ENCODE results near the gene SRP72. TPM values are rescaled to one million over a fixed set of nuclear protein-coding genes. Genes with fewer than 3 reads are reported as not detected.

The SRP72 gene, protein sequence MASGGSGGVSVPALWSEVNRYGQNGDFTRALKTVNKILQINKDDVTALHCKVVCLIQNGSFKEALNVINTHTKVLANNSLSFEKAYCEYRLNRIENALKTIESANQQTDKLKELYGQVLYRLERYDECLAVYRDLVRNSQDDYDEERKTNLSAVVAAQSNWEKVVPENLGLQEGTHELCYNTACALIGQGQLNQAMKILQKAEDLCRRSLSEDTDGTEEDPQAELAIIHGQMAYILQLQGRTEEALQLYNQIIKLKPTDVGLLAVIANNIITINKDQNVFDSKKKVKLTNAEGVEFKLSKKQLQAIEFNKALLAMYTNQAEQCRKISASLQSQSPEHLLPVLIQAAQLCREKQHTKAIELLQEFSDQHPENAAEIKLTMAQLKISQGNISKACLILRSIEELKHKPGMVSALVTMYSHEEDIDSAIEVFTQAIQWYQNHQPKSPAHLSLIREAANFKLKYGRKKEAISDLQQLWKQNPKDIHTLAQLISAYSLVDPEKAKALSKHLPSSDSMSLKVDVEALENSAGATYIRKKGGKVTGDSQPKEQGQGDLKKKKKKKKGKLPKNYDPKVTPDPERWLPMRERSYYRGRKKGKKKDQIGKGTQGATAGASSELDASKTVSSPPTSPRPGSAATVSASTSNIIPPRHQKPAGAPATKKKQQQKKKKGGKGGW
- 71.7 and 110 TPM in 2 replicates for total RNA-seq

GRCh38 chr4:56467284-56468096 is at the start of gene SRP72:
TSS of gene SRP72 (plus strand) at chr4:56467617. CDS start at chr4:56467636, 19 bp downstream.

DNA sequence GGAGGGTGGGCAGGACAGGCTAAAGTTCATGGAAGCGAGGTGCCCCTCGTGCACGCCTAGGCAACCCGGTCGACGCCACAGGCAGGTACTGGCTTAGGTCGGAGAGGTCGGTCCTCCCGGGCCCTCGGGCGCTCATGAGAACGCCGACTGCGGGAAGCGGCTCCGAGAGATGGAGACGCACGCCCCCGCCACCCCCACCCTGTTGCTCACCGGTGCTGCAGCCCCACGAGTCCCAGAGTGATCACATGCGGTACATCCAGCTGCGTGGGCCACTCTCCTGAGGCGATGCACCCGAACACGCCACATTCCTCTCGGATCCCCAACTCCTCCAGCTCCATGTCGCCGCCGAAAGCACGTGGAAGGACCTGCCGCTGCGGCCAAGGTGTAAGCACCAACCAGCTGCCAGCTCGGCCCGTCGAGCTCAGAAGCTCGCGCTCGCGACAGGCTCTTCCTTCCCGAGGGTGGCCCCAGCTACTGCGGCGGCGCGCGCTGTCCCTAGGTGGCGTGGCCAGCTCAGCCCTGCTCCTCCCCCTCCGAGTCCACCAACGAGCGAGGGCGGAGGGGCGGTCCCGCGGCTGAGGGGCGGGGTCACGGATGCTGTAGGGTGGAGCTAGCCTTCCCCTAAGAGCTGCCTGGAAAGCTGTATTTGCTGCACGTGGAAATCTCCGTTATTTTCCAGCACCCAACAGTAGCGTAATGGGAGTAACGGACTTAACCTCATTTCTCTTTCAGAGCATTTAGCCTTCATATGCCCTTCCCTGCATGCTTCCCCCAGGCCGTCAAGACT is 32.1 kb upstream of the SRP72 start, which contains the start of gene PPAT:
Gene PPAT (minus strand): TSS at position 476 of the 787 bp plus-strand sequence. CDS start 138 bp downstream, at position 338.

DNA sequence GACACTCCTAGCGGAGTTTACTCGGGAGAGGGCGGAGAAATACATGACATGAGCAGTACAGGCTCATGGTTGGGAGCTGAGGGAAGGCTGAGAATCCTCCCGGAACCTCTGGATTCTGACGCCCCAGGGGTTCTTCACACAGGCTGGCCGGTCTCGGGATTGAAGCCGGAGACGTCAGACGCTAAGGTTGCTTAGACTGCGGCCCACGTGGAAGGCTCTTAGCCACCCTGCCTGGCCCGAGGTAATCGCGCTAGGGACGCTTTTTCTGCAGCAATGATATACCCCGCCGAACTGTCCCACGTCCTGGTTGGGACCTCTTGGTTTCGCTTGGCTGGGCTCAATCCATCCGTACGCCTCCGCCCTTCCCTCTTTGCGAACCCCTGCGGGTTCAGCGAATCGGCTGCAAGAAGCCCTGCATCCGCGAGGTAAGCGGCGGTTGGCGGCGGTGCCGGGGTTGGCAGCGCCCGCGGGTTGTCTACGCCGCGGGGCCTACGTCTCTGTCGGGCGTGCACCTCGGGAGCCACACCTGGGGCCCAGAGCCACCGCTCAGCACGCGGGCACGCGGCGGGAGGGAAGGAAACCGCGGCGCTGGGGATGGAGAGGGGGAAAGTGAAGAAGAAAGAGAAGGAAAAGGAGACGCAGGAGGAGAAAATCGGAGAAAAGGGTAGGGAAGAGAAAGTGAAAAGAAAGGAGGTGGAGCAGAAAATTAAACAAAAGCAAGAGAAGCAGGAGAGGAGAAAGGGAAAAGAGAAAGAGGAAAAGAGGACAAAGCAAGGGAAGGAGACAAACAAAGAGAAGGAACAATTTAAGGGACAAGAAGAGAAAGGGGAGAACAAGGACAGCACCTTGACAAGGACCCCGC is 38.1 kb downstream of the SRP72 start, which contains the start of gene ARL9:
Gene ARL9 (plus strand): TSS at position 523 of the 862 bp plus-strand sequence. CDS start 72 bp downstream, at position 595.

Other genes starting within 250 kb of the SRP72 start
- gene AASDH, start 80.1 kb upstream of the SRP72 start, total RNA-seq, result 9.4 and 14.0 TPM in 2 replicates
- 7.2 and 16.9 TPM in 2 replicates for gene PPAT, start 32.0 kb upstream of the SRP72 start, total RNA-seq
- gene PAICS, start 31.4 kb upstream of the SRP72 start, total RNA-seq, result 17.1 and 27.3 TPM in 2 replicates
- not detected in 2 replicates for gene ARL9, start 38.2 kb downstream of the SRP72 start, total RNA-seq
- 0.34 TPM in 1 of 2 replicates, not detected in the other for gene HOPX, start 213.7 kb downstream of the SRP72 start, total RNA-seq

All from dermis lymphatic vessel endothelial cell (primary cell).